HL-60/S4 (cell line): ENCODE data around the gene PHOSPHO1.

ENCODE experiments used
- in situ Hi-C: fragments of 300-500 bp; cut with MboI; formaldehyde crosslinking; loops from 2 replicates; pipeline ENCODE4 v1.14.3; 2022; ENCODE audit warnings: low sequenced_read_pairs

PHOSPHO1 gene

DNA sequence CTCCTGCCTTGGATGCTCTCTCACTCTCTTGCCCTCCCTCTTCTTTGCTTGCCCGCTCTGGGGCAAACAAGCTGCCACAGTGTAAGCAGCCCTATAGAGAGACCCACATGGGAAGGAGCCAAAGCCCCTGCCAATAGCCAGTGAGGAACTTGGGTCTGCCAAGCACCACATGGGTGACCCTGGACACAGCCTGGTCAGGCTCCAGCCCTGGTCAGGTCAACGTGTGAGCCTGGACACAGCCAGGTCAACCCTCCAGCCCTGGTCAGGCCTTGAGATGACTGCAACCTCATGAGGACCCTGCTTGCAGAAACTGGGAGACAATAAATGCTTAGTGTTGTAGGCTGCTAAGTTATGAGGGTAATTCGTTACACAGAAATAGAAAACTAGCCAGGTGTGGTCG is 14.3 kb upstream of the PHOSPHO1 start:
- in situ Hi-C loops: no loop called here

DNA sequence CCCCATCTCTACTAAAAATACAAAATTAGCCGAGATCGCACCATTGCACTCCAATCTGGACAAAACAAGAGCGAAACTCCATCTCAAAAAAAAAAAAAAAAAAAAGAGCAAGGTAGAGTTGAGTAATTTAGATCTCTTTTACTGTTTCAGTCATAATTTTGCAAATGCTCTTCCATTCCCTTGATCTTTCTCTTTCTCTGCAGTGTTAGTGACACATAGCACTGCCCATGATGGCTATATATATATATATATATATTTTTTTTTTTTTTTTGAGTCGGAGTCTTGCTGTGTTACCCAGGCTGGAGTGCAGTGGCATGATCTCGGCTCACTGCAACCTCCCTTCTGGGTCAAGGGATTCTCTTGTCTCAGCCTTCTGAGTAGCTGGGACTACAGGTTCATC is 12.2 kb upstream of the PHOSPHO1 start:
- in situ Hi-C loops: no loop called here

- in situ Hi-C loops: no loop called here
Measured at GRCh38 chr17:49241692-49242397, 11.3 kb upstream of the PHOSPHO1 start.

DNA sequence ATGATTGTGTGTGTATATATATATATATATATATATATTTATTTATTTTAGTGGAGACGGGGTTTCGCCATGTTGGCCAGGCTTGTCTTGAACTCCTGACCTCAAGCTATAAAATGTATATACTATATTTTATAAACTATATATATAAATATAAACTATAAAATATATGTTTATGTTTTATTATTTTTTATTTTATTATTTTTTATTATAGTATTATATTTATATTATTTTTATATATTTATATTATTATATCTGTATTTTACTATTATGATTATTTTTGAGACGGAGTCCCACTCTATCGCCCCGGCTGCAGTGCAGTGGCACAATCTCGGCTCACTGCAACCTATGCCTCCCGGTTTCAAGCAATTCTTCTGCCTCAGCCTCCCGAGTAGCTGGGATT is 10.5 kb upstream of the PHOSPHO1 start:
- in situ Hi-C loops: no loop called here

- in situ Hi-C loops: no loop called here
Measured at GRCh38 chr17:49240619-49241018, 10.0 kb upstream of the PHOSPHO1 start.

GRCh38 chr17:49239963-49240362 is 9.4 kb upstream of the PHOSPHO1 start:
- in situ Hi-C loops: no loop called here

DNA sequence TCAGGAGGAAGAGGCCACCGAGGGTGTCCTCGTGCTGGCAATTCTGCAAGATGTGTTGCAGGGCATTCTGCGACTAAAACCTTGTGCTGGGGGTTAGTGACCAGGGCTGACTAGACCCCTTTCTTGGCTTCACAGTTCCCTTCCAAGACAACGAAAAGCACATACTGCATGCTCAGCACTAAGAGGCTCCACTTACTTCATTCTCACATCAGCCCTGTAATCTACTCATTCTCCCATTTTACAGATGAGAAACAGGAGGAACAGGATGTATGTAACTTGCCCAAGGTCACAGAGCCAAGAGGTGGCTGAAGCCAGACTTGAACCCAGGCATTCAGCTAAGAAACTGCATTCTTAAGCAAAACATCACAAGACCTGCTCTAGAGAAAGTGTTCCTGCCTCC is 5.3 kb upstream of the PHOSPHO1 start:
- in situ Hi-C loops: no loop called here

- in situ Hi-C loops: no loop called here
Measured at GRCh38 chr17:49234509-49235080, 4.0 kb upstream of the PHOSPHO1 start.

DNA sequence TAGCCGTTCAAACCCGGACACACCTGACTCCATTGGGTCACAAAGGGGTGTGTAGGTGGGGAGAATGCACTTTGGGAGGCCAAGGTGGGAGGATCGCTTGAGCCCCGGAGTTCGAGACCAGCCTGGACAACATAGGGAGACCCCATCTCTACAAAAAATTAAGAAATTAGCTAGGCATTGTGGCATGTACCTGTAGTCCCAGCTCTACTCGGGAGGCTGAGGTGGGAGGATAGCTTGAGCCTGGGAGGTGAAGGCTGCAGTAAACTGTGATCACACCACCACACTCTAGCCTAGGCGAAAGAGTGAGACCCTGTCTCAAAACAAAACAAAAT is 942 bp upstream of the PHOSPHO1 start:
- in situ Hi-C loops: no loop called here

- in situ Hi-C loops: no loop called here
Measured at GRCh38 chr17:49229805-49230600, 584 bp downstream of the PHOSPHO1 start.

DNA sequence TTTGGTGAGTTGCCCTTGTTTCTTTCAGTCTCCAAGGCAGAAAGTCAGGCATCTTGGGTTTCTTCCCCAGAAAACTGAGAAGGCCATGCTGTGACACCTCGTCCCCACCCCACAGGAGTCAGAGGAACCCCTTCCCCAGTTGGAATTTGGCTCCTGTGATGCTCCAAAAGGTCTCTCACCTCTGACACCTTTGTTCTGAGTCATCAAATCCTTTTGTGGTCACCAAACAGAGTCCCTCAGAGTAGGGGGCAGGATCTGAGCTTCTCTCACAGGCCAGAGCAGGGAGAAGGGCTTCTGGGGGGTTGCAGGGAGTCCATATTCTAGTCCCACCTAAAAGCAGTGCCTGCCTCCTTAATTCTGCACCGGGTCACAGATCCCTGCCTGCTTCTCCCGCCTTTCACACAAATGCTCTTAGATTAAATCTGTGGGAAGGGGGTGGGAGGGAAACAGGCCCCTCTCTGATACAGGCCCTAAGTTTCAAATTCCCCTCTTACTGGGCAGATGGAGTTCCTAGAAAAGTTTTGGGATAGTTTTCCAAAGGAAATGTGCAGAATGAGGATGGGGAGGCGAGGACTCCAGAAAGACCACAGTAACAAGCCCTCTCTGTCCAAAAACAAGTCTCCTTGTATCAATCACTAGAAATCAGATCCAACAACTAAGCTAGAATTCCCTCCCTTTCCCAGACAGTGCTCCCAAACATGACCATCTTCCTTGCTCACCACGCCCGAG is 1.3 kb downstream of the PHOSPHO1 start:
- in situ Hi-C loops: no loop called here

- in situ Hi-C loops: no loop called here
Measured at GRCh38 chr17:49227436-49228261, 2.9 kb downstream of the PHOSPHO1 start.

- in situ Hi-C loops: no loop called here
Measured at GRCh38 chr17:49226771-49227435, 3.7 kb downstream of the PHOSPHO1 start.

DNA sequence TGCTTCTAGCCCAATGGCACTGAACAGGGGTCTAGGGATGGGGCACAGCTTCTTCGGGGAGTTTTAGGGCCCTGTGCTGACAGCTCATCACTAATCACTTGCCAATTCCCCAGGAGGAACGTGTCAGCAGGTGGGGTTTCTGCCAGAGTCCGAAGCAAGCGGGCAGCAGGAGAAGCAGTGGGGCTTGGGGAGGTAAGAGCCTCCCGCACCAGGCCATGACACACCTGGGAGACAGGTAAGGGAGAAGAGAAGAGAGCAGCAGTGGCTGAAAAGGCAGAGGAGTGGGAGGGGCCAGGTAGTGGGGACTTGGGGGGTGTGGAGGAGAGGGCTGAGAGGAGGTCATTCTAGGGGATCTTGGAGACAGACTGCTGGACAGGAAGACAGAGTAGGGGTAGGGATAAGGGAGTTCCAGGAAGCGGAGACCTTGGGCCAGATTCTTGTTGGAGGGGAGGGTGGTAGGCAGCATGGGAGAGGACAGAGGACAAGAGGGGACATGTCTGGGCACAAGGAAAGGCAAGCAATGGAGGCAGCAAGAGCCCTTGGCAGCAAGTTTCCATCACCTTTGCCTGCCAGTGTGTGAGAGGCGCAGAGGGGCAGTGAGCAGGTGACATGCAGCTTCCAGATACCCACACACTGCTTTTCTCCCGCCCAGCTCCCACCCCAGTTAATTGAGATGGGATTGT is 4.9 kb downstream of the PHOSPHO1 start:
- in situ Hi-C loops: no loop called here

GRCh38 chr17:49224997-49225337 is 5.6 kb downstream of the PHOSPHO1 start:
- in situ Hi-C loops: no loop called here

DNA sequence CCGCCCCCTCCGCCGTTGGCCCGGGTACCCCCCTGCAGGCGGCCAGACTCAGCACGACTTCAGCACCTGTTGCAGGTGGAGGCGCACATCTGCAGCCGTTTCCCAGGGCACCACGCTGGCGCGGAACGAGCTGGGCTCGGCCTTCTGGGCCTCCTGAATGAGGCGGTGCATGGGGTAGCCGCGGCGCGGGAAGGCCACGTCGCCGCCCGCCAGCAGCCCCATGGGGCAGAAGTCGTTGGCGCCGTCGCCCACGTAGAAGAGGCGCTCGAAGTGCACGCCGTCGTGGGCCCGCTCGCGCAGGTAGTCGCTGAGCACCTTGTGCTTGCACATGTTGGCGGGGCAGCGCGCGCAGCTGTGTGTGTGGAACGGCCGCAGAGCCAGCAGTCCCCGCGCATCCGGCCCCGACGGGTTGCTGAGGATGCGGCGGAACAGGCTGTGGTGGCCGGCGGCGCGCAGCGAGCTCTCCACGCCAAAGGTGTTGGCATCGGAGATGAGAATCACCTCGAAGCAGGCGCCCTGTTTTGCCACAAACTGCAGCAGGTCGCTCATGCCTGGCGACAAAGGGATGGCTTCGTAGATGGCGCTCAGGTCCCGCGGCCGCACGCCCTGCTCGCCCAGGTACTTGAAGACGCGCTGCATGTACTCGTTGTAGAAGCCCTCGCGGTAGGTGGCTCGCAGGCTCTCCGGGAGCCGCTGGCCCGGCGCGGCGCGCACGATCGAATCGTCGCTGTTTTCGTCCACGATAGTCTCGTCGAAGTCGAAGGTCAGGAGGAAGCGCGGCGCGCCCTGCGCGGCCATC is 6.2 kb downstream of the PHOSPHO1 start:
- in situ Hi-C loops: no loop called here

GRCh38 chr17:49223517-49224197 is 6.9 kb downstream of the PHOSPHO1 start:
- in situ Hi-C loops: no loop called here

GRCh38 chr17:49223168-49223516 is 7.4 kb downstream of the PHOSPHO1 start:
- in situ Hi-C loops: no loop called here
